GM10266 (cell line): Measurements from ENCODE around the gene SBF2.

ENCODE experiments used
- DNase-seq: peaks from one replicate; pipeline ENCODE4 v3.0.0; 2012; ENCODE audit errors: extremely low spot score
- CTCF ChIP-seq: IDR thresholded peaks from 2 replicates; pipeline ENCODE4 v1.5.1; 2012; ENCODE audit warnings: mild to moderate bottlenecking, low read depth; ENCODE audit not compliant: control insufficient read depth, insufficient read depth; ENCODE audit errors: missing control alignments

The SBF2 gene

GRCh38 chr11:9862981-9863380 is 431.0 kb downstream of the SBF2 start:
- no peak for DNase-seq
- no peak for TF ChIP-seq CTCF

- peak; percentile 58 for DNase-seq
- TF ChIP-seq CTCF, result peak; percentile 91
Observed at GRCh38 chr11:9861860-9862725, 431.9 kb downstream of the SBF2 start.

- no peak for TF ChIP-seq CTCF
- DNase-seq, result no peak
Observed at GRCh38 chr11:9859554-9860305, 434.3 kb downstream of the SBF2 start.

GRCh38 chr11:9858822-9859221 is 435.2 kb downstream of the SBF2 start:
- no peak for TF ChIP-seq CTCF
- DNase-seq, result no peak

GRCh38 chr11:9858218-9858617 is 435.8 kb downstream of the SBF2 start:
- no peak for TF ChIP-seq CTCF
- DNase-seq, result no peak

- DNase-seq, result no peak
- no peak for TF ChIP-seq CTCF
Observed at GRCh38 chr11:9855579-9856287, 438.3 kb downstream of the SBF2 start.

GRCh38 chr11:9853929-9854552 is 440.0 kb downstream of the SBF2 start:
- DNase-seq, result no peak
- no peak for TF ChIP-seq CTCF
